ENCODE data around the gene BMP15.

BMP15 gene

DNA sequence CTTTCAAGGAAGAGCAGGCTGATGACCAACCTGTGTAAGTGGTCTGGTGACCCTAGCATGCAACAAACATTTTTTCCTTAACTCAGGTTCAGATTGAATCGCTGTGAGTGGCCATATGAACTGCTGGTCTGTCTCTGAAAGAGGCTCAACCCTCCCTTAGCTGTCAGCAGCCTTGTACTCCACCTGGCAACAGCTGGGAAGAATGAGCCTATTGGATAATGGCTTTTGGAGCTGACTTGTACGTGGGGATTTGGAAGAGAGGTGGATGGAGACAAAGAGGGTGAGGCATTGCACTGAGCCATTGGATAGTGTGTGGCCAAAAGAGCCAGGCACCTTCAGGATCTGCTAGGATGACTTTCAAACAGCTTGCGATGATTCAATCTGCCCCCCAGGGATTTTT, 35.7 kb upstream of the BMP15 start (continued):
- no peak for TF ChIP-seq ZNF341 (tag by site-specific recombination; IDR thresholded peaks at IDR 0.05; ENCODE audit: low read depth)

DNA sequence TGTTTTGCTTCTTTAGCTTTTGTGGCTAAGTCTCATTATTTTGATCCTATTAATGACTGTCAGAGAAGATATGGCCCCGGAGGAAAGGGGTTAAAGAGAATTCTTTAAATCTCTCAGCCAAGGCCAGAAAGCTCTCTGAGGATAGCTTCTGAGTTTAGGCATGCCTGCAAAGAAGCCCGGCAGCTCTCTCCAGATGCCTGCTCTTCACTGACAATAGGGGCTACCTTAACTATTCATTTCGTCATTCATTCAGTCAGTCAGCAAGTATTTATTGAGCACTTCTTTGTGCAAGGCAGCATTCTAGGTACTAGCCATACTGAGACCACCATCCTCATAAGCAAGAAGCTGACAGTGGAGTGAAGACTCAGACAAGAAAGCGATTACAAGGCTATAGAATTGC, 34.0 kb upstream of the BMP15 start:
- no peaks in the 10 kb centered on the region for H3K9me3 ChIP-seq (ENCODE audit: control insufficient read depth, insufficient read depth, low read depth, low read length)
- no peak overlapping the region for H3K27ac ChIP-seq (ENCODE audit: extremely low read depth, low read depth, low read length)
- CTCF ChIA-PET, result no interaction called here
- no peaks in the 10 kb centered on the region for H3K36me3 ChIP-seq (ENCODE audit: control insufficient read depth in 2 of 2, insufficient read depth in 1 of 2, low read length in 2 of 2)
- TF ChIP-seq ZNF626 (tag by site-specific recombination; IDR thresholded peaks at IDR 0.05) (no peak), SCRT1 (tag by site-specific recombination; IDR thresholded peaks at IDR 0.05; ENCODE audit: borderline replicate concordance) (no peak), ZNF792 (tag by site-specific recombination; IDR thresholded peaks at IDR 0.05) (no peak), ZNF610 (tag by site-specific recombination; IDR thresholded peaks at IDR 0.05; ENCODE audit: borderline replicate concordance) (no peak), ZNF76 (tag by site-specific recombination; IDR thresholded peaks at IDR 0.05; ENCODE audit: borderline replicate concordance, low read depth) (no peak), TCF7L2 (IDR thresholded peaks at IDR 0.05; ENCODE audit: borderline replicate concordance, low read depth, low read length) (no peak), ZNF23 (tag by site-specific recombination; IDR thresholded peaks at IDR 0.05; ENCODE audit: borderline replicate concordance) (no peak), ZNF571 (tag by site-specific recombination; IDR thresholded peaks at IDR 0.05) (no peak), ZNF560 (tag by site-specific recombination; IDR thresholded peaks at IDR 0.05; ENCODE audit: borderline replicate concordance) (no peak), ZNF394 (tag by site-specific recombination; IDR thresholded peaks at IDR 0.05; ENCODE audit: borderline replicate concordance) (no peak), ZNF146 (tag by site-specific recombination; IDR thresholded peaks at IDR 0.05) (no peak), ZNF423 (tag by site-specific recombination; IDR thresholded peaks at IDR 0.05) (no peak), ZNF510 (tag by site-specific recombination; IDR thresholded peaks at IDR 0.05; ENCODE audit: insufficient replicate concordance) (no peak), RBAK (tag by site-specific recombination; IDR thresholded peaks at IDR 0.05) (no peak)
- TF ChIP-seq, protein P1, sequence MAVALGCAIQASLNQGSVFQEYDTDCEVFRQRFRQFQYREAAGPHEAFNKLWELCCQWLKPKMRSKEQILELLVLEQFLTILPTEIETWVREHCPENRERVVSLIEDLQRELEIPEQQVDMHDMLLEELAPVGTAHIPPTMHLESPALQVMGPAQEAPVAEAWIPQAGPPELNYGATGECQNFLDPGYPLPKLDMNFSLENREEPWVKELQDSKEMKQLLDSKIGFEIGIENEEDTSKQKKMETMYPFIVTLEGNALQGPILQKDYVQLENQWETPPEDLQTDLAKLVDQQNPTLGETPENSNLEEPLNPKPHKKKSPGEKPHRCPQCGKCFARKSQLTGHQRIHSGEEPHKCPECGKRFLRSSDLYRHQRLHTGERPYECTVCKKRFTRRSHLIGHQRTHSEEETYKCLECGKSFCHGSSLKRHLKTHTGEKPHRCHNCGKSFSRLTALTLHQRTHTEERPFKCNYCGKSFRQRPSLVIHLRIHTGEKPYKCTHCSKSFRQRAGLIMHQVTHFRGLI (tag by site-specific recombination; IDR thresholded peaks at IDR 0.05), result no peak
- no peaks in the 10 kb centered on the region for H3K4me1 ChIP-seq (ENCODE audit: control insufficient read depth, insufficient read depth, low read length)
- POLR2A ChIA-PET, result interaction anchor here (0.6 kb wide), 1 partner anchor 33 kb away, joined by 5 read pairs; no protein-coding TSS in a partner anchor
- H3K4me3 ChIP-seq (ENCODE audit: low read depth, low read length), result no peak overlapping the region

DNA sequence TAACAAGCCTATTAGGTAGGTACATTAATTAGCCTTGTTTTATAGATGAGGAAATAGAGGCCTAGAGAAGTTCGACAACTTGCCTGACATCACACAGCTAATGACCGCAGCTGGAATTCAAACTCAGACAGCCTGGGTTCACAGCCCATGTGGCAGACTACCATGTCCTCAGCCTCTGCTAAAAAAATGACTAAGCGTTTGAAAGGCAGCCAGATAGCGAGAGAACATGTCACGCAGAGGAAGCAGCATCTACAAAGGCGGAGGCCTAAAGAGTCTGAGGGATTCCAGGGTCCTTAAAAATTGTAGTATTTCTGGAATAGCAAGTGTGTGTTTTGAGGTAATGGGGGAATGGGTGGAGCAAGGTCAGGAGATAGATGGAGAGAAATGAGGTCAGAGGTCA, 33.2 kb upstream of the BMP15 start:
- ChIA-PET CTCF (no interaction called here), POLR2A (no interaction called here)
- no peak for TF ChIP-seq ZNF701 (tag by site-specific recombination; IDR thresholded peaks at IDR 0.05)
- no peak for TF ChIP-seq ZSCAN23 (tag by site-specific recombination; IDR thresholded peaks at IDR 0.05)
- TF ChIP-seq, protein P2, sequence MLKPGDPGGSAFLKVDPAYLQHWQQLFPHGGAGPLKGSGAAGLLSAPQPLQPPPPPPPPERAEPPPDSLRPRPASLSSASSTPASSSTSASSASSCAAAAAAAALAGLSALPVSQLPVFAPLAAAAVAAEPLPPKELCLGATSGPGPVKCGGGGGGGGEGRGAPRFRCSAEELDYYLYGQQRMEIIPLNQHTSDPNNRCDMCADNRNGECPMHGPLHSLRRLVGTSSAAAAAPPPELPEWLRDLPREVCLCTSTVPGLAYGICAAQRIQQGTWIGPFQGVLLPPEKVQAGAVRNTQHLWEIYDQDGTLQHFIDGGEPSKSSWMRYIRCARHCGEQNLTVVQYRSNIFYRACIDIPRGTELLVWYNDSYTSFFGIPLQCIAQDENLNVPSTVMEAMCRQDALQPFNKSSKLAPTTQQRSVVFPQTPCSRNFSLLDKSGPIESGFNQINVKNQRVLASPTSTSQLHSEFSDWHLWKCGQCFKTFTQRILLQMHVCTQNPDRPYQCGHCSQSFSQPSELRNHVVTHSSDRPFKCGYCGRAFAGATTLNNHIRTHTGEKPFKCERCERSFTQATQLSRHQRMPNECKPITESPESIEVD (tag by site-specific recombination; IDR thresholded peaks at IDR 0.05), result no peak
- no peak for TF ChIP-seq KLF10 (tag by site-specific recombination; IDR thresholded peaks at IDR 0.05)
- TF ChIP-seq, protein P3, sequence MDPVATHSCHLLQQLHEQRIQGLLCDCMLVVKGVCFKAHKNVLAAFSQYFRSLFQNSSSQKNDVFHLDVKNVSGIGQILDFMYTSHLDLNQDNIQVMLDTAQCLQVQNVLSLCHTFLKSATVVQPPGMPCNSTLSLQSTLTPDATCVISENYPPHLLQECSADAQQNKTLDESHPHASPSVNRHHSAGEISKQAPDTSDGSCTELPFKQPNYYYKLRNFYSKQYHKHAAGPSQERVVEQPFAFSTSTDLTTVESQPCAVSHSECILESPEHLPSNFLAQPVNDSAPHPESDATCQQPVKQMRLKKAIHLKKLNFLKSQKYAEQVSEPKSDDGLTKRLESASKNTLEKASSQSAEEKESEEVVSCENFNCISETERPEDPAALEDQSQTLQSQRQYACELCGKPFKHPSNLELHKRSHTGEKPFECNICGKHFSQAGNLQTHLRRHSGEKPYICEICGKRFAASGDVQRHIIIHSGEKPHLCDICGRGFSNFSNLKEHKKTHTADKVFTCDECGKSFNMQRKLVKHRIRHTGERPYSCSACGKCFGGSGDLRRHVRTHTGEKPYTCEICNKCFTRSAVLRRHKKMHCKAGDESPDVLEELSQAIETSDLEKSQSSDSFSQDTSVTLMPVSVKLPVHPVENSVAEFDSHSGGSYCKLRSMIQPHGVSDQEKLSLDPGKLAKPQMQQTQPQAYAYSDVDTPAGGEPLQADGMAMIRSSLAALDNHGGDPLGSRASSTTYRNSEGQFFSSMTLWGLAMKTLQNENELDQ (tag by site-specific recombination; IDR thresholded peaks at IDR 0.05; ENCODE audit: low read depth), result no peak
- no peak for TF ChIP-seq ZNF776 (tag by site-specific recombination; IDR thresholded peaks at IDR 0.05; ENCODE audit: borderline replicate concordance)
- no peak for TF ChIP-seq ZNF423 (tag by site-specific recombination; IDR thresholded peaks at IDR 0.05)
- TF ChIP-seq ZBTB1 (tag by site-specific recombination; IDR thresholded peaks at IDR 0.05), result no peak
- TF ChIP-seq ZNF521 (tag by site-specific recombination; IDR thresholded peaks at IDR 0.05), result no peak
- TF ChIP-seq, protein P4, sequence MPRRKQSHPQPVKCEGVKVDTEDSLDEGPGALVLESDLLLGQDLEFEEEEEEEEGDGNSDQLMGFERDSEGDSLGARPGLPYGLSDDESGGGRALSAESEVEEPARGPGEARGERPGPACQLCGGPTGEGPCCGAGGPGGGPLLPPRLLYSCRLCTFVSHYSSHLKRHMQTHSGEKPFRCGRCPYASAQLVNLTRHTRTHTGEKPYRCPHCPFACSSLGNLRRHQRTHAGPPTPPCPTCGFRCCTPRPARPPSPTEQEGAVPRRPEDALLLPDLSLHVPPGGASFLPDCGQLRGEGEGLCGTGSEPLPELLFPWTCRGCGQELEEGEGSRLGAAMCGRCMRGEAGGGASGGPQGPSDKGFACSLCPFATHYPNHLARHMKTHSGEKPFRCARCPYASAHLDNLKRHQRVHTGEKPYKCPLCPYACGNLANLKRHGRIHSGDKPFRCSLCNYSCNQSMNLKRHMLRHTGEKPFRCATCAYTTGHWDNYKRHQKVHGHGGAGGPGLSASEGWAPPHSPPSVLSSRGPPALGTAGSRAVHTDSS (tag by site-specific recombination; IDR thresholded peaks at IDR 0.05), result no peak
- no peak for TF ChIP-seq ZSCAN16 (tag by site-specific recombination; IDR thresholded peaks at IDR 0.05)

More for the DNA sequence above, 33.2 kb upstream of the BMP15 start:
- no peaks in the 10 kb centered on the region for H3K36me3 ChIP-seq (ENCODE audit: control insufficient read depth in 2 of 2, insufficient read depth in 1 of 2, low read length in 2 of 2)
- H3K4me3 ChIP-seq (ENCODE audit: low read depth, low read length), result no peak overlapping the region
- H3K4me1 ChIP-seq (ENCODE audit: control insufficient read depth, insufficient read depth, low read length), result no peaks in the 10 kb centered on the region
- H3K9me3 ChIP-seq (ENCODE audit: control insufficient read depth, insufficient read depth, low read depth, low read length), result no peaks in the 10 kb centered on the region
- no peak overlapping the region for H3K27ac ChIP-seq (ENCODE audit: extremely low read depth, low read depth, low read length)

All from HEK293 (cell line).